Measurements from ENCODE around the gene BRSK1.
"Not testable (repeated sequence)": the region's sequence is repeated elsewhere in the genome, so short reads cannot be mapped to it uniquely, and the experiment has no call there.

Gene BRSK1

GRCh38 chr19:55321466-55322137, 37.8 kb downstream of the BRSK1 start:
- TF ChIP-seq CTCF (conservative IDR thresholded peaks at IDR 0.05; ENCODE audit: low read depth, low read length): no peak
- no peak for DNase-seq (ENCODE audit: low read depth)
- H3K4me3 ChIP-seq (ENCODE audit: low read length): no peak overlapping the region

DNA sequence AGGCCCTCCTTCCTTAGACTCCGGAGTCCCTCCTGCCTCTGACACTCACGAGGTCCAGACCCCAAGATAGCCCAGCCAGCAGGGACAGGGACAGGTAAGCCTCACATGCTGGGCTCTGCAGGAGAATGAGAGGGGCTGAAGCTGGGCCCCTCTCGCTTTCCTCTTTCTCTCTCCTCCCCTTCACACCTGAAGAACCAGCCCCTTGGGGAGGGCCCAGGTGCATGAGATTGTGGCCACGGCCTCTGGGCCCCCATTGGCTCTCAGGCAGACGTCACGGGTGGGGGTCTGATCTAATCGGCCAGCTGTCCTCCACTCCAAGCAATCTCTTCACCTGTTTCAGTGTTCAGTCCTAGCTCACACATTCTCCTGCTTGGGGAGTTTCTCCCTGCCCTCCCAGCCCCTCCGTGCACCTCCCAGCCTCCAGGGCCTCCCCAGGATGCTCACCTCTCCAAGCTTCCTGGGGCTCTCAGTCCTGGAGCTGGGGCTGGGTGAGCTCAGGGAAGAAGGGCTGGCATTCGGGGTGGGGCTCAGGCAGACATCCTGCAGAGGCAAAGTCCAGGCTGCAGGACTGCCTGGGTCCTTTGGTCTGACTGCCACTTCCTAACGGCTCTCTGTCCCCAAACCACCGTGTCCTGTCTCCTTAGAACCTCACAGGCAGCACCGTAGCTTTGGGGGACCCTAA, 38.5 kb downstream of the BRSK1 start:
- H3K4me3 ChIP-seq (ENCODE audit: low read length): no peak overlapping the region
- DNase-seq (ENCODE audit: low read depth): no peak
- no peak for TF ChIP-seq CTCF (conservative IDR thresholded peaks at IDR 0.05; ENCODE audit: low read depth, low read length)

GRCh38 chr19:55324662-55325061, 40.9 kb downstream of the BRSK1 start:
- DNase-seq (ENCODE audit: low read depth): no peak
- no peak for TF ChIP-seq CTCF (conservative IDR thresholded peaks at IDR 0.05; ENCODE audit: low read depth, low read length)
- no peak overlapping the region for H3K4me3 ChIP-seq (ENCODE audit: low read length)

- TF ChIP-seq CTCF (conservative IDR thresholded peaks at IDR 0.05; ENCODE audit: low read depth, low read length): no peak
- H3K4me3 ChIP-seq (ENCODE audit: low read length): no peak within 1 kb of the TSS
Measured at GRCh38 chr19:55325172-55325571, 41.4 kb downstream of the BRSK1 start, which contains the start of gene TMEM150B. Gene TMEM150B, minus strand, starts transcription at chr19:55325341. Its CDS starts 4,305 bp downstream, at chr19:55321036.

DNA sequence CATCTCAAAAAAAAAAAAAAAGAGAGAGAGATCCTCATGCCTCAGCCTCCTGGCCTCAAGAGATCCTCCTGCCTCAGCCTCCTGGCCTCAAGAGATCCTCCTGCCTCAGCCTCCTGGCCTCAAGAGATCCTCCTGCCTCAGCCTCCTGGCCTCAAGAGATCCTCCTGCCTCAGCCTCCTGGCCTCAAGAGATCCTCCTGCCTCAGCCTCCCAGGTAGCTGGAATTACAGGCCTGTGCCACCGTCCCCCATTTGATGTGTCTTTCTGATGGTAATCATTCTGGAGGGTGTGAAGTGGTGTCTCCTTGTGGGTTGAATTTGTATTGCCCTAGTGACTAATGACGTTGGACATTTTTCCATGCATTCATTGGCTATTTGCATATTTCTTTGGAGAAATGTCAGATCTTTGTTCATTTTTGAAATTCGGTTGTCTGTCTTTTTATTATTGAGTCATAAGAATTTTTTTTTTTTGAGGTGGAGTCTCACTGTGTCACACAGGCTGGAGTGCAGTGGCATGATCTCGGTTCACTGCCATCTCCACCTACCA, 45.0 kb downstream of the BRSK1 start:
- not testable (repeated sequence) for DNase-seq (ENCODE audit: low read depth); H3K4me3 ChIP-seq (ENCODE audit: low read length)

More at GRCh38 chr19:55325172-55325571, 41.4 kb downstream of the BRSK1 start, which contains the start of gene TMEM150B:
- no peak for DNase-seq (ENCODE audit: low read depth)

DNA sequence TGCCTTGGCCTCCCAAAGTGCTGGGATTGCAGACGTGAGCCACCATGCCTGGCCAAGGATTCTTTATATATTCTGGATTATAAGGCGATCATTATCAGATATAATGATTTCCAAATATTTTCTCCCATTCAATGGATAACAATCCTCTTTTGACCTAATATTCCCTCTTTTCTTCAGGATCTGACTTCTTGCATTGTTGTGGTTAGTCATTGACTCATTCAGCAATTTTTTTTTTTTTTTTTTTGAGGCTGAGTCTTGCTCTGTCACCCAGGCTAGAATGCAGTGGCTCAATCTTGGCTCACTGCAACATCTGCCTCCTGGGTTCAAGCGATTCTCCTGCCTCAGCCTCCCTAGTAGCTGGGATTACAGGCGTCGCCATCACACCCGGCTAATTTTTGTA, 46.0 kb downstream of the BRSK1 start:
- not testable (repeated sequence) for H3K4me3 ChIP-seq (ENCODE audit: low read length); DNase-seq (ENCODE audit: low read depth)

DNA sequence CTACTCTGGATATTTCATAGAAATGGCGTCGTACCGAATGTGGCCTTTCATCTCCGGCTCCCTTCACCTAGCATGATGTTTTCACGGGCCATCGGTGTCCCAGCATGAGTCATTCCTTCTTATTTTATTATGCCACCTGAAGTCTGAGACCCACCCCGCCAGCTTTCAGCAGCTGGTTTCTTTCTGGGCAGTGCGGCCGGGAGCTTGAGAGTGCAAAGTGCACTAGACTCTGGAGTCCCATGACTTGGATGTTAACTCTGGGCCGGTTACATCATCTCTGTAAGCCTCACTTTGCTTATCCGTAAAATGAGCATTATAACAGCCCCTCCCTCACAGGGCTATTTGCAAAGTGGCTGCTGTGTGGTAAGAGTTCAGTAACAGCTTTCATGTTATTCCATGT, 50.1 kb downstream of the BRSK1 start:
- no peak overlapping the region for H3K4me3 ChIP-seq (ENCODE audit: low read length)
- DNase-seq (ENCODE audit: low read depth): no peak
- no peak for TF ChIP-seq CTCF (conservative IDR thresholded peaks at IDR 0.05; ENCODE audit: low read depth, low read length)

GRCh38 chr19:55336101-55336500, 52.3 kb downstream of the BRSK1 start:
- no peak for DNase-seq (ENCODE audit: low read depth)
- TF ChIP-seq CTCF (conservative IDR thresholded peaks at IDR 0.05; ENCODE audit: low read depth, low read length): no peak
- no peak overlapping the region for H3K4me3 ChIP-seq (ENCODE audit: low read length)
